Rectal smooth muscle tissue (tissue), 1 donor: ENCODE data around the gene SLC13A3.

Experiments used
- H3K27ac ChIP-seq: one replicate; pipeline ENCODE4 v1.7.0; 2013; ENCODE audit warnings: low read depth, low read length, inconsistent platforms
- H3K27me3 ChIP-seq: one replicate; pipeline ENCODE4 v1.7.0; 2013; ENCODE audit warnings: low read length; ENCODE audit not compliant: control insufficient read depth, insufficient read depth
- H3K36me3 ChIP-seq: one replicate; pipeline ENCODE4 v1.7.0; 2013; ENCODE audit warnings: low read length; ENCODE audit not compliant: control insufficient read depth, insufficient read depth
- H3K4me1 ChIP-seq: one replicate; pipeline ENCODE4 v1.7.0; 2013; ENCODE audit warnings: low read length; ENCODE audit not compliant: control insufficient read depth, insufficient read depth
- H3K4me3 ChIP-seq: one replicate; pipeline ENCODE4 v1.7.0; 2013; ENCODE audit warnings: low read length
- H3K9ac ChIP-seq: one replicate; pipeline ENCODE4 v1.7.0; 2013; ENCODE audit warnings: low read length

SLC13A3 gene

GRCh38 chr20:46546936-46547335, 104.3 kb downstream of the SLC13A3 start:
- Histone ChIP-seq H3K9ac (no peak overlapping the region), H3K4me1 (no peaks in the 10 kb centered on the region), H3K27me3 (no peaks in the 10 kb centered on the region), H3K4me3 (no peak overlapping the region), H3K36me3 (no peaks in the 10 kb centered on the region), H3K27ac (no peak overlapping the region)

GRCh38 chr20:46546298-46546697, 105.0 kb downstream of the SLC13A3 start:
- Histone ChIP-seq H3K27me3 (no peaks in the 10 kb centered on the region), H3K27ac (no peak overlapping the region), H3K4me1 (no peaks in the 10 kb centered on the region), H3K36me3 (no peaks in the 10 kb centered on the region), H3K4me3 (no peak overlapping the region), H3K9ac (no peak overlapping the region)

DNA sequence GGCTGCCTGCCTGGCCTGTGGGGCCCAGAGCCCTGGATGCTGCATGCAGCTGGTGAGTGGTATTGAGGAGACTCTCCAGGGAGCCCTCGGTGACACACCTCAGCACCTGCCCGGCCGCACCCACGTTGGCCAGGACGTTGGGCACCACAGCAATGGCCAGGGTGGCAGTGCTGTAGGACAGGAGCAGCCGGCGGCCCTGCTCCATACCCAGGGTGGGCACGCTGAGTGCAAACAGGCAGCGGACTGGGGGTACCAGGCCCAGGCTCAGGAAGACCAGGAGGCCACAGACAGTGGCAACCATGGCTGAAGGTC, 105.5 kb downstream of the SLC13A3 start:
- H3K4me1 ChIP-seq, result no peaks in the 10 kb centered on the region
- H3K27ac ChIP-seq, result no peak overlapping the region
- no peak overlapping the region for H3K4me3 ChIP-seq
- no peaks in the 10 kb centered on the region for H3K36me3 ChIP-seq
- H3K9ac ChIP-seq, result no peak overlapping the region
- H3K27me3 ChIP-seq, result no peaks in the 10 kb centered on the region

DNA sequence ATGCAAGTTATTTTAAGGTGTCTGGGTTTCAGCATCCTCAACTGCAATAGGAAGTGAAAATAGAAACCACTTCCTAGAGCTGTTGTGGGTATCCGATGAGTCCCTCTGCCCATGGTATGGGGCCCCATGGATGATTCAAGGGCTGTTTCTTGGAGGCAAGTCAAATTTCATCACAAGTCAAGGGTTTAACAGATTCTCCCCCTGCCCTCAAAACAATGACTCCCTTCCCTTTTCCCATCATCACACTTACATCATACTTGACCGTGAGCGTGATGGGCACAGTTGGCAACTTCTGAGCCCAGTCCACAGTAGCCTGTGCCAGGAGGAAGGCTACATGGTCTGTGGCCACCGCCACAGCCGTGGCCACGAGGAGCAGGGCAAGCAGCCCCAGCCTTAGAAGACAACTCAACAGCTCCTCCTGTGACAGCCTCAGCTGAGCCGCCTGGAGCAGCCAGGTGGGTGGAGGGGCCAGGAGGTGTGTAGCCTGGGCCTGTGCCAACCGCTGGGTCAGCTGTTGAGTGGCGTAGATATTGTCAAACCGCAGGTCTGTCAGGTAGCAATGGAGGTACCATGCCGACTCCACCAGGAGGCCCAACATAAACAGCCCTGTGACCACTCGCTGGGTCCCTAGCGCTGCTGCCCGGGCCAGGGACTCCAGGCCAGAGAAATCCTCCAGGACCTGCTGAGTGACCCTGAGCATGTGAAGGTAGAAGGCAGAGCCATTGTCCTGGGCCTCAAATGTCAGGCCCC, 106.0 kb downstream of the SLC13A3 start:
- no peaks in the 10 kb centered on the region for H3K27me3 ChIP-seq
- no peaks in the 10 kb centered on the region for H3K4me1 ChIP-seq
- H3K36me3 ChIP-seq, result no peaks in the 10 kb centered on the region
- H3K27ac ChIP-seq, result no peak overlapping the region
- no peak overlapping the region for H3K4me3 ChIP-seq
- H3K9ac ChIP-seq, result no peak overlapping the region

DNA sequence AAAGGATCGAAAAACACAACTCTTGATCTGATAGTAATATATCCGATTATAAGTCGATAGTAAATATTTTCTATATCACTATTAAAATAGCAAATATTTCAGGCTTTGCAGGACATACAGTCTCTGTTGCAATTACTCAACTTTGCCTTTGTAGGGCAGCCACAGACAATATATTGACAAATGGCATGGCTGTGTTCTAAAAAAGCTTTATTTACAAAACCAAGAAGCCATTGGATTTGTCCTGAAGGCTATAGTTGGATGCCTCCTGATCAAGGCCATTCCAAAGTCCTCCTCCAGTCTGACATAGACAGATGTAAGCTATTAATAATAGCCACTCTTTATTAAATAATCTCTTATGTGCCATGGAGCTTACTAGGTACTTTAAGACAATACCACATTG, 106.7 kb downstream of the SLC13A3 start:
- H3K27ac ChIP-seq, result no peak overlapping the region
- no peak overlapping the region for H3K9ac ChIP-seq
- H3K4me1 ChIP-seq, result no peaks in the 10 kb centered on the region
- H3K36me3 ChIP-seq, result no peaks in the 10 kb centered on the region
- H3K27me3 ChIP-seq, result no peaks in the 10 kb centered on the region
- H3K4me3 ChIP-seq, result no peak overlapping the region

GRCh38 chr20:46543959-46544358, 107.3 kb downstream of the SLC13A3 start:
- Histone ChIP-seq H3K27ac (no peak overlapping the region), H3K4me1 (no peaks in the 10 kb centered on the region), H3K27me3 (no peaks in the 10 kb centered on the region), H3K4me3 (no peak overlapping the region), H3K36me3 (no peaks in the 10 kb centered on the region), H3K9ac (no peak overlapping the region)

DNA sequence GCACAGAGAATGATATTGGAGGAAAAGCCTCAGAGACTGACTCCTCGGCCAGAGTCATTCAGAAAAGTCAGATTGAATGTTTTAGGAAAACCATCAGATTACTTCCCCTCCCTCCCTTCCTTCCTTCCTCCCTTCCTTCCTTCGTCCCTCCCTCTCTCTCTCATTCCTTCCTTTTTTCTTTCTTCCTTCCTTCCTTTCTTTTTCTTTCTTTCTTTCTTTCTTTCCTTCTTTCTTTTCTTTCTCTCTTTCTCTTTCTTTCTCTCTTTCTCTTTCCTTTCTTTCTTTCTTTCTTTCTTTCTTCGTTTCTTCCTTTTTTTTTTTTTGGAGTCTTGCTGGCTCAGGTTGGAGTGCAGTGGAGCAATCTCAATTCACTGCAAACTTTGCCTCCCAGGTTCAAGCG, 108.2 kb downstream of the SLC13A3 start:
- Histone ChIP-seq H3K27ac (no peak overlapping the region), H3K27me3 (no peaks in the 10 kb centered on the region), H3K4me1 (no peaks in the 10 kb centered on the region), H3K4me3 (no peak overlapping the region), H3K9ac (no peak overlapping the region), H3K36me3 (no peaks in the 10 kb centered on the region)

DNA sequence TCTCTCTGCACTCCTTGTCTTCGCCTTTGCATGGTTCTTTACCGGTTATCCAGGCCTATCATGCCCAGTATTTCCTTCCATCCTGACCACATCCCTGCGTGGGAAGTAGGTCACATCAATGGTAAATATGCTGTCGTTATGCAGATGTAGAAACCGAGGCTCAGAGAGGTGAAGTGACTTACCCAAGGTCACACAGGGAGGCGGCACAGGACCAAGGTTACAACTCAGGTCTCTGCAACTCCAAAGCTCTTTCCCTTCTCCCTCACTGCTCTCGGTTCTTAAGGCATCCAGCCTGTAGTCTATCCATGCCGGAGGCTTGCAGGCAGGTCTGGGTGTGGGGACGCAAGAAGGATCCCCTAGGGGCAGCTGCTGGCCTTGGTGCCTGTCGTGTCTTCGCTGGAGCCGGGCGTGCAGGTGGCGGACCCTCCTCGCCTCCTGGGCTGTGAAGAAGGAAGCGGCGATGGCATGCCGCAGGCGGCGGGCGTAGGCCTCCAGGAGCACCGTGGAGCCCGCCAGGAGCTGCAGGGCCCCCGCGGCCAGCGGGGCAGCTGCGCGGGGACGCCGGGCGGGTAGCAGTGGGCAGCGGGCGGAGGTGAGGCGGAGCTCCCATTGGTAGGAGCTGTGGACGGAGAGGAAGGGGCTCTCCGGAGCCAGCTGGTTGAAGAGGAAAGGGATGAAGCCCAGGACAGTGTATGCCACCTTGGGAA, 109.9 kb downstream of the SLC13A3 start:
- Histone ChIP-seq H3K9ac (no peak overlapping the region), H3K4me1 (no peaks in the 10 kb centered on the region), H3K4me3 (no peak overlapping the region), H3K36me3 (no peaks in the 10 kb centered on the region), H3K27me3 (no peaks in the 10 kb centered on the region), H3K27ac (no peak overlapping the region)

GRCh38 chr20:46539113-46539512, 112.1 kb downstream of the SLC13A3 start:
- no peak overlapping the region for H3K4me3 ChIP-seq
- no peaks in the 10 kb centered on the region for H3K27me3 ChIP-seq
- no peak overlapping the region for H3K9ac ChIP-seq
- no peaks in the 10 kb centered on the region for H3K36me3 ChIP-seq
- no peaks in the 10 kb centered on the region for H3K4me1 ChIP-seq
- H3K27ac ChIP-seq, result no peak overlapping the region

DNA sequence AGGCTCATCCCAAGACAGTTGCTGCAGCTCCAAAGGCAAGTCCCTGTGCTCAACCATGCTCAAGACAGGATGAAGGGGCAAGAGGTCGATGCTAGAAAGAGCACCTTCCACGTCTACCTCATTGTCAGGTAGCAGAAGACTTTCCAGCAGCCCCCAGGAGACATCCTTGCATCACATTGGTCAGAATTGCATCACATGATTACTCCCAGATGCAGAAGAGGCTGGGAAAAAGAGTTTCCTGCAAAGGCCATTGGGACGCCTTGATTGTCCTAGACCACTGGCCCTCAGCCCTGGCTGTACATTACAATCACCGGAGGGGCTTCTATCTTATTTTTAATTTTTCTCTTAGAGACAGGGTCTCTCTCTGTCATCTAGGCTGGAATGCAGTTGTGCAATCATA, 120.6 kb downstream of the SLC13A3 start:
- Histone ChIP-seq H3K9ac (no peak overlapping the region), H3K27me3 (no peaks in the 10 kb centered on the region), H3K27ac (no peak overlapping the region), H3K36me3 (no peaks in the 10 kb centered on the region), H3K4me1 (no peaks in the 10 kb centered on the region), H3K4me3 (no peak overlapping the region)

DNA sequence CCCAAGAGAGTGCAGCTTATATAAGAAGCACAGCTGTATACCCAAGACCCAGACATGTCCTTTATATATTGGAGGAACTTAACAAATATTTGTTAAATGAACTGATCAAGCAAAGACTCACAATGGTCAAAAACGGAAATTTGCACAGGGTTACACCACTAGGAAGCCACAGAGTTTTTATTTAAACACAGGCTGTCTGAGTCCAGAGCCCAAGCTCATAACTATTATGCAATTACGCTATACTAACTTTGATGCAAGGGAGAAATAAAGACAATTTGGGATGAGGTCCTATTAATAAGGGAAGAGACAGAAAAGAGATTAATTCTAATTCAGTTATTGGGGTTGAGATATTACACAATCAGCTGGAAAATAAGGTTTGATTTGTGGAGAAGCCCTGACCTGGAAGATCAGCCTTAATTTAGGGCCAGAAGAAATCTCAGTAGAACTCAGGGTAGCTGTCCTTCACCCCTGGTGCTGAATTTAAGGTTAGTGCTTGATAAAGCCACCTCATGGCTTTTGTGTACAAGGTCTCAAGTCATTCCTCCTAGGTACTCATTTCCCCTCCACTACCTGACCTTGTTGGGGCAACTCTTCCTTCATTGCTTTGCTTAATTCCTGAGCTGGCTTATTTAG, 127.4 kb downstream of the SLC13A3 start:
- Histone ChIP-seq H3K4me3 (no peak overlapping the region), H3K9ac (no peak overlapping the region), H3K27ac (no peak overlapping the region), H3K27me3 (no peaks in the 10 kb centered on the region), H3K4me1 (no peaks in the 10 kb centered on the region), H3K36me3 (no peaks in the 10 kb centered on the region)

DNA sequence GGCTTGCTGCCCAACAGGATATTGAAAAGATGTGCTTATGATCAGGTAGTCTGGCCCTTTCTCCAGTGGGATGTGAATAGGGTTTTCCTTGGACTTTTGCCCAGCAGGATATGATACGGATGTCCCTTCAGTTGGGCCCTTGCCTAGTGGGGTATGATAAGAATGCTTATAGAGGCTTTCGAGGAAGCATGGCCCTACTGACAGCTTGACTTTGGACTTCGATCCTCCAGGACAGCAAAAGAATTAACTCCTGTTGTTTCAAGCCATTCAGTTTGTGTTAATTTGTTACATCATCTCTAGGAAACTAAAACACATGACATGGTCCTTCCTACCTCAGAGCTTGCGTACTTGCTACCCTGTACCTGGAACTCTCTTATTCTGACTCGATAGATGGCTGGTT, 128.2 kb downstream of the SLC13A3 start:
- H3K4me3 ChIP-seq, result no peak overlapping the region
- no peaks in the 10 kb centered on the region for H3K36me3 ChIP-seq
- H3K27ac ChIP-seq, result no peak overlapping the region
- no peaks in the 10 kb centered on the region for H3K4me1 ChIP-seq
- H3K9ac ChIP-seq, result no peak overlapping the region
- H3K27me3 ChIP-seq, result no peaks in the 10 kb centered on the region
